RWPE2 (cell line): ENCODE data around the gene HS3ST3B1.
A peak's percentile ranks its signal among the peaks of the same experiment; 100 is the strongest.

ENCODE experiments used
- ATAC-seq: fragments of 200-7000 bp; cut with Tn5 transposase; 3 replicates; pipeline ENCODE4 v1.9.1; 2021; ENCODE audit warnings: low read depth
- DNase-seq: peaks from one replicate; pipeline ENCODE4 v3.0.0-alpha.2; 2020; ENCODE audit warnings: low spot score
- H3K27ac ChIP-seq: fragments of 450-650 bp; 2 replicates; pipeline ENCODE4 v1.5.1; 2017; ENCODE audit warnings: mild to moderate bottlenecking; ENCODE audit not compliant: poor library complexity, severe bottlenecking
- H3K27me3 ChIP-seq: fragments of 250-450 bp; sonication (Bioruptor Pico); 2 replicates; pipeline ENCODE4 v1.5.1; 2021; ENCODE audit warnings: mild to moderate bottlenecking, moderate library complexity; ENCODE audit not compliant: insufficient read depth, poor library complexity, severe bottlenecking
- H3K36me3 ChIP-seq: fragments of 250-450 bp; sonication (Bioruptor Pico); 2 replicates; pipeline ENCODE4 v1.5.1; 2020; ENCODE audit warnings: low read depth, mild to moderate bottlenecking, moderate library complexity
- H3K4me1 ChIP-seq: fragments of 250-450 bp; sonication (Bioruptor Pico); 2 replicates; pipeline ENCODE4 v1.5.1; 2021; ENCODE audit warnings: mild to moderate bottlenecking, moderate library complexity; ENCODE audit not compliant: insufficient read depth, poor library complexity, severe bottlenecking
- H3K4me3 ChIP-seq: fragments of 250-450 bp; sonication (Bioruptor Pico); 2 replicates; pipeline ENCODE4 v1.5.1; 2021; ENCODE audit warnings: mild to moderate bottlenecking, moderate library complexity; ENCODE audit not compliant: severe bottlenecking
- H3K9me3 ChIP-seq: fragments of 250-450 bp; sonication (Bioruptor Pico); 2 replicates; pipeline ENCODE4 v1.5.1; 2021; ENCODE audit warnings: mild to moderate bottlenecking, moderate library complexity; ENCODE audit not compliant: severe bottlenecking
- CTCF ChIP-seq: fragments of 450-650 bp; IDR thresholded peaks from one replicate; pipeline ENCODE4 v1.5.1; 2017; ENCODE audit warnings: mild to moderate bottlenecking, moderate library complexity; ENCODE audit not compliant: poor library complexity, severe bottlenecking

The HS3ST3B1 gene

GRCh38 chr17:14298947-14299279 lies 2.0 kb upstream of the HS3ST3B1 start:
- Histone ChIP-seq H3K4me1 (peaks cover 4% of the 10 kb centered on the region), H3K9me3 (no peaks in the 10 kb centered on the region), H3K4me3 (no peak overlapping the region), H3K36me3 (no peaks in the 10 kb centered on the region), H3K27ac (no peak overlapping the region), H3K27me3 (peaks cover 56% of the 10 kb centered on the region)
- no peak for TF ChIP-seq CTCF
- ATAC-seq, result no peak
- no peak for DNase-seq

- H3K27ac ChIP-seq, result no peak overlapping the region
- no peak for TF ChIP-seq CTCF
- H3K36me3 ChIP-seq, result no peaks in the 10 kb centered on the region
- H3K4me3 ChIP-seq, result peak overlapping the region; percentile 51
- no peaks in the 10 kb centered on the region for H3K9me3 ChIP-seq
- H3K4me1 ChIP-seq, result peaks cover 4% of the 10 kb centered on the region
- H3K27me3 ChIP-seq, result peaks cover 56% of the 10 kb centered on the region
- peak; percentile 66 for DNase-seq
- ATAC-seq, result no peak
These were observed 1.4 kb upstream of the HS3ST3B1 start for GRCh38 chr17:14299280-14300141.

- peak overlapping the region; percentile 39 for H3K27ac ChIP-seq
- peak; percentile 1; the same call in 2 of the 3 replicates for ATAC-seq
- peaks cover 38% of the 10 kb centered on the region for H3K27me3 ChIP-seq
- peaks cover 10% of the 10 kb centered on the region for H3K4me1 ChIP-seq
- H3K36me3 ChIP-seq, result no peaks in the 10 kb centered on the region
- DNase-seq, result no peak
- no peaks in the 10 kb centered on the region for H3K9me3 ChIP-seq
- TF ChIP-seq CTCF, result no peak
- peak overlapping the region; percentile 51 for H3K4me3 ChIP-seq
These were observed 604 bp downstream of the HS3ST3B1 start for GRCh38 chr17:14301279-14302090.

GRCh38 chr17:14302091-14302430 lies 1.2 kb downstream of the HS3ST3B1 start:
- Histone ChIP-seq H3K27ac (peak overlapping the region; percentile 39), H3K27me3 (peaks cover 32% of the 10 kb centered on the region), H3K4me3 (peak overlapping the region; percentile 51), H3K4me1 (peaks cover 16% of the 10 kb centered on the region), H3K9me3 (no peaks in the 10 kb centered on the region), H3K36me3 (no peaks in the 10 kb centered on the region)
- no peak for TF ChIP-seq CTCF
- no peak for ATAC-seq
- no peak for DNase-seq
